Caco-2 (cell line): ENCODE measurements around the gene TEK. TPM values are rescaled to one million over a fixed set of nuclear protein-coding genes. Genes with fewer than 3 reads are reported as not detected.

Experiments
- BruUV-seq: library from RNA; stranded (reverse); fragments of 400-500 nt; replicated peaks from 2 replicates; lab custom pipeline; 2021; lab: Mats Ljungman, UMichigan
- CTCF ChIA-PET: fragments of 300-600 bp; sonication (Branson Sonifier 250); formaldehyde crosslinking; loops from one replicate; lab custom pipeline; 2022; ENCODE audit warnings: antibody characterized with exemption; lab: Charles Lee
- POLR2A ChIA-PET: fragments of 300-600 bp; sonication (Branson Sonifier 250); formaldehyde crosslinking; loops from one replicate; lab custom pipeline; 2022; ENCODE audit warnings: antibody characterized with exemption; lab: Charles Lee
- DNase-seq, 2 experiments: peaks; one replicate each; pipeline versions ENCODE4 v3.0.0 to v3.0.0-alpha.2; 2020 to 2022
- H3K27me3 ChIP-seq: replicated peaks from 2 replicates; pipeline ENCODE4 v1.6.0; 2011; ENCODE audit warnings: low read length; ENCODE audit not compliant: control insufficient read depth, insufficient read depth
- H3K36me3 ChIP-seq: 2 replicates; pipeline ENCODE4 v1.5.1; 2011; ENCODE audit warnings: low read length; ENCODE audit not compliant: control insufficient read depth, insufficient read depth
- H3K4me1 ChIP-seq: fragments of 250-450 bp; sonication (Bioruptor Pico); 2 replicates; pipeline ENCODE4 v1.5.1; 2020; ENCODE audit warnings: mild to moderate bottlenecking
- H3K4me3 ChIP-seq: 2 replicates; pipeline ENCODE4 v1.5.1; 2011; ENCODE audit warnings: low read depth, mild to moderate bottlenecking, control low read depth, low read length
- H3K9me3 ChIP-seq: fragments of 250-450 bp; sonication (Bioruptor Pico); 2 replicates; pipeline ENCODE4 v1.5.1; 2020; ENCODE audit warnings: mild to moderate bottlenecking, moderate library complexity
- H3K27ac Mint-ChIP-seq: one replicate; pipeline ENCODE4 v1.8.0; 2022; ENCODE audit warnings: mixed read lengths; ENCODE audit not compliant: unreplicated experiment
- H3K27me3 Mint-ChIP-seq: one replicate; pipeline ENCODE4 v1.8.0; 2022; ENCODE audit warnings: mixed read lengths; ENCODE audit not compliant: insufficient read depth, unreplicated experiment
- H3K36me3 Mint-ChIP-seq: one replicate; pipeline ENCODE4 v1.8.0; 2022; ENCODE audit warnings: mild to moderate bottlenecking, mixed read lengths; ENCODE audit not compliant: insufficient read depth, unreplicated experiment
- H3K4me1 Mint-ChIP-seq: one replicate; pipeline ENCODE4 v1.8.0; 2022; ENCODE audit warnings: low read depth, mixed read lengths; ENCODE audit not compliant: unreplicated experiment
- H3K4me3 Mint-ChIP-seq: one replicate; pipeline ENCODE4 v1.8.0; 2022; ENCODE audit warnings: mild to moderate bottlenecking, moderate library complexity, mixed read lengths; ENCODE audit not compliant: unreplicated experiment
- H3K9me3 Mint-ChIP-seq: one replicate; pipeline ENCODE4 v1.8.0; 2022; ENCODE audit warnings: mixed read lengths; ENCODE audit not compliant: unreplicated experiment
- intact Hi-C: fragments of 100-400 bp; cut with micrococcal nuclease; formaldehyde crosslinking; loops from one replicate; pipeline ENCODE4 v1.10.0; 2022; ENCODE audit not compliant: unreplicated experiment
- total RNA-seq: library from RNA; stranded (reverse); gene quantifications from 2 replicates; pipeline ENCODE4 v1.2.3, GENCODE V29; 2022
- TF ChIP-seq, protein P1 (sequence below), 2 experiments: fragments of 200-600 bp in 1 of 2; IDR thresholded peaks; 1 replicate in 1 of 2; 2 replicates in 1 of 2; pipeline versions ENCODE4 v1.5.1 to v1.8.0; 2011 to 2022; ENCODE audit warnings: antibody characterized with exemption in 1 of 2, control low read depth in 1 of 2, inconsistent platforms in 1 of 2, low read depth in 1 of 2, low read length in 1 of 2, mild to moderate bottlenecking in 1 of 2, moderate library complexity in 1 of 2; ENCODE audit not compliant: insufficient read depth in 1 of 2, severe bottlenecking in 1 of 2, unreplicated experiment in 1 of 2

TEK gene
- total RNA-seq, 1 experiment from 2014 or later: not detected

- DNase-seq: no peak
- no peaks in the 10 kb centered on the region for H3K9me3 ChIP-seq
- intact Hi-C loops: no loop called here
- H3K27ac Mint-ChIP-seq: no peak overlapping the region
- no peak overlapping the region for H3K4me3 Mint-ChIP-seq
- TF ChIP-seq, protein P1, sequence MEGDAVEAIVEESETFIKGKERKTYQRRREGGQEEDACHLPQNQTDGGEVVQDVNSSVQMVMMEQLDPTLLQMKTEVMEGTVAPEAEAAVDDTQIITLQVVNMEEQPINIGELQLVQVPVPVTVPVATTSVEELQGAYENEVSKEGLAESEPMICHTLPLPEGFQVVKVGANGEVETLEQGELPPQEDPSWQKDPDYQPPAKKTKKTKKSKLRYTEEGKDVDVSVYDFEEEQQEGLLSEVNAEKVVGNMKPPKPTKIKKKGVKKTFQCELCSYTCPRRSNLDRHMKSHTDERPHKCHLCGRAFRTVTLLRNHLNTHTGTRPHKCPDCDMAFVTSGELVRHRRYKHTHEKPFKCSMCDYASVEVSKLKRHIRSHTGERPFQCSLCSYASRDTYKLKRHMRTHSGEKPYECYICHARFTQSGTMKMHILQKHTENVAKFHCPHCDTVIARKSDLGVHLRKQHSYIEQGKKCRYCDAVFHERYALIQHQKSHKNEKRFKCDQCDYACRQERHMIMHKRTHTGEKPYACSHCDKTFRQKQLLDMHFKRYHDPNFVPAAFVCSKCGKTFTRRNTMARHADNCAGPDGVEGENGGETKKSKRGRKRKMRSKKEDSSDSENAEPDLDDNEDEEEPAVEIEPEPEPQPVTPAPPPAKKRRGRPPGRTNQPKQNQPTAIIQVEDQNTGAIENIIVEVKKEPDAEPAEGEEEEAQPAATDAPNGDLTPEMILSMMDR (IDR thresholded peaks at IDR 0.05; ENCODE audit: insufficient read depth in 1 of 2, low read depth in 1 of 2, low read length in 1 of 2, severe bottlenecking in 1 of 2, unreplicated experiment in 1 of 2): no peak
- no TSS peak for BruUV-seq
- no peak overlapping the region for H3K4me3 ChIP-seq
- no peaks in the 10 kb centered on the region for H3K27me3 ChIP-seq
- no peaks in the 10 kb centered on the region for H3K9me3 Mint-ChIP-seq
- no peaks in the 10 kb centered on the region for H3K36me3 Mint-ChIP-seq
- no peaks in the 10 kb centered on the region for H3K4me1 Mint-ChIP-seq
- POLR2A ChIA-PET: no interaction called here
- CTCF ChIA-PET: no interaction called here
- H3K27me3 Mint-ChIP-seq: no peaks in the 10 kb centered on the region
- no peaks in the 10 kb centered on the region for H3K36me3 ChIP-seq
- no peaks in the 10 kb centered on the region for H3K4me1 ChIP-seq
Observed at GRCh38 chr9:27188426-27188825, 79.4 kb downstream of the TEK start.

GRCh38 chr9:27189426-27189825 lies 80.4 kb downstream of the TEK start:
- ChIA-PET CTCF (no interaction called here), POLR2A (no interaction called here)
- DNase-seq: no peak
- Mint-ChIP-seq H3K27ac (no peak overlapping the region), H3K27me3 (no peaks in the 10 kb centered on the region), H3K4me1 (no peaks in the 10 kb centered on the region), H3K36me3 (no peaks in the 10 kb centered on the region), H3K9me3 (no peaks in the 10 kb centered on the region), H3K4me3 (no peak overlapping the region)
- TF ChIP-seq, protein P1 (IDR thresholded peaks at IDR 0.05; ENCODE audit: insufficient read depth in 1 of 2, low read depth in 1 of 2, low read length in 1 of 2, severe bottlenecking in 1 of 2, unreplicated experiment in 1 of 2): no peak
- intact Hi-C loops: no loop called here
- Histone ChIP-seq H3K9me3 (no peaks in the 10 kb centered on the region), H3K27me3 (no peaks in the 10 kb centered on the region), H3K4me3 (no peak overlapping the region), H3K4me1 (no peaks in the 10 kb centered on the region), H3K36me3 (no peaks in the 10 kb centered on the region)
- no TSS peak for BruUV-seq

DNA sequence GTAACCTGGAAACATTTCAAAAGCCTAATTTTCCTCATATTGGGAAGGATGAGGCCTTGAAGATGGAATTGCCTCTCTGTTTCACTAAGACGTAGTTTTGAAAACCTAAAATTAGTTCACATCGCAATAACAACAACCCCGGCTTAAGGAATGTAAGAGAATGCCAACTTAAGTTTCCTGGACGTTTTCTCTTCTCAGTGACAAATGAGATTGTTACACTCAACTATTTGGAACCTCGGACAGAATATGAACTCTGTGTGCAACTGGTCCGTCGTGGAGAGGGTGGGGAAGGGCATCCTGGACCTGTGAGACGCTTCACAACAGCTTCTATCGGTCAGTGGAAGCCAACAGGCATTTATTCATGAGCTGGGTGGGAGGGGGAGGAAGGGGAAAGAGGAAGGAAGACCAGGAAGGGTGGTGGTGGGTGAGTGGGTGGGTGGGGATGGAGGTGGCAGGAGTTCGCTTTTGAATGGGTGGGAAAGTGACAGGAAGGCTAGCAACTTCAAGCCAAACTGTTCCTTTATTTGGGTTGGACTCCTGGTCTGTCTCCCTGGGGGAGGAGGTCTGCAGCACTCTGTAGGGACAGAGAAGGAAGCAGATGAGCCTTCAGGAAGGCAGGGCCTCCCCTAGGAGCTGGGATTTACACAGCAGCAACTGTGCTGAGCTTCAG lies 83.4 kb downstream of the TEK start:
- POLR2A ChIA-PET: no interaction called here
- no peak for DNase-seq
- CTCF ChIA-PET: no interaction called here
- TF ChIP-seq, protein P1 (IDR thresholded peaks at IDR 0.05; ENCODE audit: insufficient read depth in 1 of 2, low read depth in 1 of 2, low read length in 1 of 2, severe bottlenecking in 1 of 2, unreplicated experiment in 1 of 2): no peak
- Mint-ChIP-seq H3K4me1 (no peaks in the 10 kb centered on the region), H3K36me3 (no peaks in the 10 kb centered on the region), H3K4me3 (no peak overlapping the region), H3K9me3 (no peaks in the 10 kb centered on the region), H3K27ac (no peak overlapping the region), H3K27me3 (no peaks in the 10 kb centered on the region)
- Histone ChIP-seq H3K27me3 (no peaks in the 10 kb centered on the region), H3K9me3 (no peaks in the 10 kb centered on the region), H3K4me3 (no peak overlapping the region), H3K36me3 (no peaks in the 10 kb centered on the region), H3K4me1 (no peaks in the 10 kb centered on the region)
- intact Hi-C loops: no loop called here
- BruUV-seq: no TSS peak
